ENCODE data around the gene HDAC6. TPM values are rescaled to one million over a fixed set of nuclear protein-coding genes. Genes with fewer than 3 reads are reported as not detected.

The HDAC6 gene
- total RNA-seq, 1 experiment from 2014 or later, result 49.4 TPM

DNA sequence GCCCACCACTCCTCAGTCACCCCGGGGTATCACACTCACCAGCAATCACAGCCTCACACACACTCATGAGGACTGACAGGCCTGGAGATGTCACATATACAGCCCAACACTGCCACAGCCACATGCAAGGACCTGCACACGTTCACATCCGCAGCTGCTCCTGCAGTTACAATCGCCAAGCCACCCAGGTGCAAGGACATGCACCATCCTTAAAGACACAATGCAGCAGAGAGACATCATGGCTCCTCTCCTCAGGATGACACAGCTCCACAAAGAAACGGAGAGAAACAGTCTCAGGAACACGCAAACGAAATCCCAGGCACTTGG, 32.5 kb downstream of the HDAC6 start:
- CTCF ChIA-PET, result no interaction called here
- H3K4me3 ChIP-seq (ENCODE audit: low read depth, low read length, poor library complexity, severe bottlenecking), result peak overlapping the region; percentile 59
- no peaks in the 10 kb centered on the region for H3K4me1 ChIP-seq (ENCODE audit: insufficient read depth, low read length, poor library complexity, severe bottlenecking)
- intact Hi-C loops (cut with micrococcal nuclease; ENCODE audit: unreplicated experiment), result no loop called here
- TF ChIP-seq EZH2 (IDR thresholded peaks at IDR 0.05; ENCODE audit: borderline replicate concordance, low read depth, low read length, poor library complexity, severe bottlenecking), result no peak
- no peak for TF ChIP-seq CTCF (conservative IDR thresholded peaks at IDR 0.05; ENCODE audit: low read depth, low read length)
- H3K36me3 ChIP-seq (ENCODE audit: insufficient read depth, low read length, poor library complexity, severe bottlenecking), result no peaks in the 10 kb centered on the region
- DNase-seq (ENCODE audit: low spot score), result no peak
- TSS peak; percentile 81 for BruUV-seq (replicated peaks)
- POLR2A ChIA-PET (ENCODE audit: low non-redundant PET), result interaction anchor here (0.6 to 0.7 kb wide), 2 partner anchors 103 to 1603 kb away, joined by 4 to 9 read pairs; no protein-coding TSS in a partner anchor
- no peaks in the 10 kb centered on the region for H3K9me3 ChIP-seq (ENCODE audit: low read depth, low read length, poor library complexity, severe bottlenecking)
- H3K27ac ChIP-seq (ENCODE audit: low read depth, low read length, poor library complexity, severe bottlenecking), result no peak overlapping the region
- no peaks in the 10 kb centered on the region for H3K27me3 ChIP-seq (replicated peaks; ENCODE audit: insufficient read depth, low read depth, low read length, poor library complexity)

GRCh38 chrX:48835524-48836329, 33.9 kb downstream of the HDAC6 start, which contains the start of gene PCSK1N:
TSS of gene PCSK1N (minus strand) at chrX:48835610. CDS start at chrX:48835532, 78 bp downstream.
- Histone ChIP-seq H3K27me3 (replicated peaks; ENCODE audit: insufficient read depth, low read depth, low read length, poor library complexity) (no peaks in the 10 kb centered on the region), H3K9me3 (ENCODE audit: low read depth, low read length, poor library complexity, severe bottlenecking) (no peaks in the 10 kb centered on the region), H3K27ac (ENCODE audit: low read depth, low read length, poor library complexity, severe bottlenecking) (no peak within 1 kb of the TSS), H3K4me3 (ENCODE audit: low read depth, low read length, poor library complexity, severe bottlenecking) (peak within 1 kb of the TSS; percentile 59), H3K4me1 (ENCODE audit: insufficient read depth, low read length, poor library complexity, severe bottlenecking) (no peaks in the 10 kb centered on the region), H3K36me3 (ENCODE audit: insufficient read depth, low read length, poor library complexity, severe bottlenecking) (no peaks in the 10 kb centered on the region)
- no peak for TF ChIP-seq EZH2 (IDR thresholded peaks at IDR 0.05; ENCODE audit: borderline replicate concordance, low read depth, low read length, poor library complexity, severe bottlenecking)
- no peak for TF ChIP-seq CTCF (conservative IDR thresholded peaks at IDR 0.05; ENCODE audit: low read depth, low read length)
- BruUV-seq (replicated peaks), result no TSS peak
- intact Hi-C loops (cut with micrococcal nuclease; ENCODE audit: unreplicated experiment), result no loop called here
- DNase-seq (ENCODE audit: low spot score), result peak; percentile 25
- ChIA-PET POLR2A (ENCODE audit: low non-redundant PET) (no interaction called here), CTCF (interaction anchor here (0.6 kb wide), 1 partner anchor 123 kb away, joined by 7 read pairs; no protein-coding TSS in a partner anchor)

DNA sequence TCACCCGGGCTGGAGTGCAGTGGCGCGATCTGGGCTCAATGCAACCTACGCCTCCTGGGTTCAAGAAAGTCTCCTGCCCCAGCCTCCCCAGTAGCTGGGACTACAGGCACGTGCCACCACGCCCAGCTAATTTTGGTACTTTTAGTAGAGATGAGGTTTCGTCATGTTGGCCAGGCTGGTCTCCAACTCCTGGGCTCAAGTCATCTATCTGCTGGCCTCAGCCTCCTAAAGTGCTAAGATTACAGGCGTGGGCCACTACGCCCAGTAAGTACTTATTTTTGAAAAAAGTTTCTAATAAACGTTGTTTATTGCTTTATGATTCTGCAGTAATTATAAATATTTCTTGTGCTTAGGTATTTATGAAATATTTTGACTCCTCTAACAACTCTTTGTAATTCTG, 37.8 kb downstream of the HDAC6 start:
- intact Hi-C loops (cut with micrococcal nuclease; ENCODE audit: unreplicated experiment), result no loop called here
- DNase-seq (ENCODE audit: low spot score), result no peak
- Histone ChIP-seq H3K4me1 (ENCODE audit: insufficient read depth, low read length, poor library complexity, severe bottlenecking) (no peaks in the 10 kb centered on the region), H3K4me3 (ENCODE audit: low read depth, low read length, poor library complexity, severe bottlenecking) (no peak overlapping the region), H3K27me3 (replicated peaks; ENCODE audit: insufficient read depth, low read depth, low read length, poor library complexity) (no peaks in the 10 kb centered on the region), H3K9me3 (ENCODE audit: low read depth, low read length, poor library complexity, severe bottlenecking) (no peaks in the 10 kb centered on the region), H3K36me3 (ENCODE audit: insufficient read depth, low read length, poor library complexity, severe bottlenecking) (no peaks in the 10 kb centered on the region), H3K27ac (ENCODE audit: low read depth, low read length, poor library complexity, severe bottlenecking) (no peak overlapping the region)
- ChIA-PET POLR2A (ENCODE audit: low non-redundant PET) (no interaction called here), CTCF (no interaction called here)
- TF ChIP-seq EZH2 (IDR thresholded peaks at IDR 0.05; ENCODE audit: borderline replicate concordance, low read depth, low read length, poor library complexity, severe bottlenecking), result no peak
- no peak for TF ChIP-seq CTCF (conservative IDR thresholded peaks at IDR 0.05; ENCODE audit: low read depth, low read length)
- BruUV-seq (replicated peaks), result no TSS peak

Measured in A673 (cell line).